GM19238 (cell line): ENCODE results near the gene ATP6V0E2.
"Not testable (repeated sequence)": the region's sequence is repeated elsewhere in the genome, so short reads cannot be mapped to it uniquely, and the experiment has no call there.

ENCODE experiments used
- DNase-seq: peaks from one replicate; pipeline ENCODE4 v3.0.0; 2011; ENCODE audit warnings: low spot score; ENCODE audit not compliant: insufficient read length

The ATP6V0E2 gene

GRCh38 chr7:149873074-149873969, at the start of gene ATP6V0E2:
Gene ATP6V0E2, plus strand, starts transcription at chr7:149873969. Its CDS starts 97 bp downstream, at chr7:149874066.
- DNase-seq: peak; percentile 99

DNA sequence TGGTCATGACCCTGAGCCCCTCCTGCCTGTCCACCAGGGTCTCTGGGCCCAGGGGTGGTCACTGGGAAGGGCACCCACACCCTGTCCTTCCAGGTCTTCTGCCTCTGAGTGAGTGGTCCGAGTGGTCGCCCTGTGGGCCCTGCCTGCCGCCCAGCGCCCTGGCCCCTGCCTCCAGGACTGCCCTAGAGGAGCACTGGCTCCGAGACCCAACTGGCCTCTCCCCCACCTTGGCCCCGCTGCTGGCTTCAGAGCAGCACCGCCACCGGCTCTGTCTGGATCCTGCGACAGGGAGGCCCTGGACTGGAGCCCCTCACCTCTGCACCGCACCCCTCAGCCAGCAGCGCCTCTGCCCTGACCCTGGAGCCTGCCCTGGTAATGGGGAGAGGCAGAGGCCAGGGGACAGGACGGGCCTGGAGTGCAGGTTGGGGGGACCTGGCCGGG, 49.4 kb upstream of the ATP6V0E2 start:
- DNase-seq: no peak

DNA sequence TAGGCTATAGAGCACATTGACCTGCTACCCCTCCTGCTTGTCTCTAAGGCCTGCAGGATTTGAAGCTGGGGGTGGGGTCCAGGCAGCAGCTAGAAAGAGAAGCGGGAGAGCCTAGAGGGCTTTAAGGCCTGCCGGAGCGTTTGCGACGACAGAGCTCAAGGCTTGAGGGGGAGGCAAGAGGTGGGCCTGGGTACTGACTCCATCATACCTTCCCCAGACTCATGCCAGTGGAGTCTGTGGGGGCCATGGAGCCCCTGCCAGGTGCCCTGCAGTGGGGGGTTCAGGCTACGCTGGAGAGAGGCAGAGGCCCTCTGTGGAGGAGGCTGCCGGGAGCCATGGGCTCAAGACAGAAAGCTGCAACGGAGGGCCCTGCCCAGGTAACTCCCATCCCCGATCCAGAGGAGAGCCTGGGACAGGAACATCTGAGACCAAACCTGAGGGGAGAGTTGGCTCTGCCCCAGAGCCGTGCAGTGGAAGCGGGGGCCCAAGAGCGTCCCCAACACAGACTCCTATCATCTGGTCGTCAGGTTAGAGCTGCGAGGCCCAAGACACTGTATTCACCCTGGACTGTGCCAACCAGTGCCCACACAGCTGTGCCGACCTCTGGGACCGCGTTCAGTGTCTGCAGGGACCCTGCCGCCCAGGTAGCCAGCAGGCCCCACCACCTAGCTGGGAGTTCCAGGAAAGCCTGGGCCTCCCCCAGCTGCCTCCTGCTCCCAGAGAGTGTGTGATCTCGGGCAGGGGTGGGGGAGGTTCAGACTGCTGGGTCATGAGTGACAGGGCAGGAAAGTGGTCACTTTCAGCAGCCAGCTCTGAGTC, 48.8 kb upstream of the ATP6V0E2 start:
- no peak for DNase-seq

GRCh38 chr7:149825567-149826343, 48.0 kb upstream of the ATP6V0E2 start:
- DNase-seq: no peak

DNA sequence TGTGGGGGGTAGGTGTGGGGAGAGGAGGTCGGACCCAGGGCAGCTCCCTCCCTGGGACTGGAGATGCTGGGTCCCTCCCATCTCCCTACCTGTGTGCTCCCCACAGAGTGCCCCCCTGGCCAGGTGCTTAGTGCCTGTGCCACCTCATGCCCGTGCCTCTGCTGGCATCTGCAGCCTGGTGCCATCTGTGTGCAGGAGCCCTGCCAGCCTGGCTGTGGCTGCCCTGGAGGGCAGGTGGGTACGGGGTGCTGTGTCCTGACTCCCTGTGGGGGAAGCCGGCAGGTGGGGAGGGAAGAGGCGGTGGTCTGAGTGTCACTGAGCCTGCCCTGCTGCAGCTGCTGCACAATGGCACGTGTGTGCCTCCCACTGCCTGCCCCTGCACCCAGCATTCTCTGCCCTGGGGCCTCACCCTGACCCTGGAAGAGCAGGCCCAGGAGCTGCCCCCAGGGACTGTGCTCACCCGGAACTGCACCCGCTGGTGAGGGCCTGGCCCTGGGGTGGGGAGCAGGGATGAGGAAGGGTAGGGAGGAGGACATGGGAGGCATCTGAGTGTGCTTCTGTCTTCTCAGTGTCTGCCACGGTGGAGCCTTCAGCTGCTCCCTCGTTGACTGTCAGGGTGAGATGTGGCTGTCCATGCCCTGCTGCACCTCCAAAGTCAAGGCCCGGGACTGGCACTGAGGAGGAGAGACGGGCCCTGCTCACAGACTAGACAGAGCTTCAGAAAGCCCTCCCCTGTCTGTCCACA, 47.3 kb upstream of the ATP6V0E2 start:
- DNase-seq: no peak

DNA sequence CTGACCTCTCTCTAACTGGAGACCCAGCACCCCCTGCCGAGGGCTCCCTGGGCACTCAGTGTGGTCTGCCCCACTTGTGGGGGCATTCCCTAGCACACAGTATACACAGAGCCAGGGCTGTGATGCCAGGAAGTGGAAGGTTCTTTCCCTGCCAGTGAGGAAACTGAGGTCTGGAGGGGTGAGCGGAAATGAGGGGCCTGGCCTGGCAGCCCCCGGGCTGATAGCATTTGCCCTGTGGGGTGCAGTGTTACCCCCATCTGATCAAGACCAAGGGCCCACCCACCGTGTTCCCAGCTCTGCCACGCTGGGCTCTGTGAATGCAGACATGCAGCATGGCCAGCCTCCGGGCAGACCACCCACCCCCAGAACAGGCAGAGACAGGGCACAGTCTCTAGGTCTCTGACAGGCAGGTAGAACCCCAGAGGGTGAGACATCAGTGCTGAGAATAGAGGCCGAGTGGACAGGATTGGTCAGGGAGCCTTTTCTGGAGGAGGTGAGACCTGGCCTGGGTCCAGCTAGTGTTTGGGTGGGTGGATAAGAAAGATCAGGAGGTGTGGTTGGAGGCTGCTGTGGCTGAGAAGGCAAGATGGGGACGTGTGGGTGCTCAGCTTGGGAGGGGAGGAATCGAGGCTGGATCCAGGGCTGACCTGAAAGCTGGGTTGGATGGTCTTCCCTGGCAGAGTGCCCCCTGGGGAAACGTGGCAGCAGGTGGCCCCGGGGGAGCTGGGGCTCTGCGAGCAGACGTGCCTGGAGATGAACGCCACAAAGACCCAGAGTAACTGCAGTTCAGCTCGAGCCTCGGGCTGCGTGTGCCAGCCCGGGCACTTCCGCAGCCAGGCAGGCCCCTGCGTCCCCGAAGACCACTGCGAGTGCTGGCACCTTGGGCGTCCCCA, 46.4 kb upstream of the ATP6V0E2 start:
- DNase-seq: no peak

- DNase-seq: no peak
Measured at GRCh38 chr7:149828357-149829309, 45.1 kb upstream of the ATP6V0E2 start.

GRCh38 chr7:149830527-149830926, 43.2 kb upstream of the ATP6V0E2 start:
- not testable (repeated sequence) for DNase-seq

DNA sequence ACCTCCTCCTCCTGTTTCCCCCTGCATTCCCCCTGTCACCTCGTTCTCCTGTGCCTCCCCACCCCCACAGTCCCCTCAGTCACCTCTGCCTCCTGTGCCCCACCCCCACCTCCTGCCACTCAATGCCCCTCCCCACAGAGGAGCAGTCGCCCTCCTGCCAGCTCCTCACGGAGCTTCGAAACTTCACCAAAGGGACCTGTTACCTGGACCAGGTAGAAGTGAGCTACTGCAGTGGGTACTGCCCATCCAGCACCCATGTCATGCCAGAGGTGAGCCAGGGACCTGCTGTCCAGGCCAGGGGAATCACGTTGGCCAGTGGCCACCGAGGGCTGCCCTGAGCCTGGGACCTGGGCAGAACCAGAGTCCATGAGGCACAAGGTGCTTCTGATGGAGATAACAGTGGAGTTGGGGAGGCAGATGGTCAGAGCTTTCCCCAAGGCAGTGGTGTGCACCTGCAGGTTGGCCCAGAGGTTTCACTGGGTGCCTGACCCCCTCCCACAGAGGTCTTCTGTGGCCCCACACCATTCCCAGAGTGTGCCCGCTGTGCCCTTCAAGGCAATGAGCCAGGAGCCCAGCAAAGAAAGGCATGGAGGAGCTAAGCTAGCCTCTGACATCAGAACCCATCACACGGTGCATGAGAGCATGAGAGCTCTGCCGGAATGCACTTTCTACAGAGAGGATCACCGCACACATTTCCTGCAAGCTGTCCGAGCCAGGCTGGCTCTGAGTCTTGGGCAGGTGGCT, 42.6 kb upstream of the ATP6V0E2 start:
- DNase-seq: no peak

GRCh38 chr7:149831741-149832219, 42.0 kb upstream of the ATP6V0E2 start:
- no peak for DNase-seq

- DNase-seq: no peak
Measured at GRCh38 chr7:149832332-149833041, 41.3 kb upstream of the ATP6V0E2 start.

- DNase-seq: no peak
Measured at GRCh38 chr7:149833495-149834130, 40.2 kb upstream of the ATP6V0E2 start.

GRCh38 chr7:149834601-149835000, 39.2 kb upstream of the ATP6V0E2 start:
- no peak for DNase-seq

DNA sequence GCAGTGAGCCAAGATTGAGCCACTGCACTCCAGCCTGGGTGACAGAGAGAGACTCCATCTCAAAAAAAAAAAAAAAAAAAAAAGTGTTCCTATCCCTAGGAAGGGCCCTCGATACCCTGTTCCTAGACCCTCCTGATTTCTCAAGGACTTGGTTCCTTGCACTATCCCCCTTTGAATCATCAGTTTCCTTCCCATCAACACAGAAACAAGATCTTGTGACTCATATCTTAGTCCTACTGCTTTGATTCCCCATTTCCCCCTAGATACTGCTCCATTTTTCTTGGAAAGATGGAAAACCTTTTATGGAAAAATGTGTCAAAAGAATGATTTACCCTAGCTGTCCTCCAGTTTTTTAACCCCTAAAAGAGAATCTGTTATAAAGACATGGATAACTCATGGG, 37.3 kb upstream of the ATP6V0E2 start:
- DNase-seq: no peak

DNA sequence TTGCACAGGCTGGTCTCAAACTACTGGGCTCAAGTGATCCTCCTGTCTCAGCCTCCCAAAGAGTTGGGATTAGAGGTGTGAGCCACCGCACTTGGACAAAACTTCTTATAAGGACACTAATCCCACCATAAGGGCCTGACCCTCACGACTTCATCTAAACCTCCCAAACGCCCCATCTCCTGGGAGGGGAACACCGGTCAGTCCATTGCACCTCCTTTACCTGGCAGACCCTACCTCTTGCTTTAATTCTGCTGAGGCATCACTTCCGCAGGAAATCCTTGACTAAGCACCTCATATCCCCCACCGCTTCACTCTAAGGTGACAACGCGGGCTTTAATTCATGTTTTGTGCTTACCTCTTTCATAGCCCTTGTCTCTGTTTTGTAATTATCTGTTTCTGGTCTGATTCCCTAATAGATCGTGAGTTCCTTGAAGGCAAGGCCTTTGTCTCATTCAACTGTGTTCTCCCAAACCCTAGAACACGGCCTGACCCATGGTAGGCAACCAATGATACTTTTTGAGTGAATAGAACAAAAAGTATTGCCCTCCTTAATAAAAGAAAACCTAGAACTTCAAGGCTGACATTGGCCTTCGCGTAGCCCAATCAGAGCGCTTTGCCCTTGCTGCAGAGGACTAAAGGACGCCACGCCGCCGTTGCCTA, 36.1 kb upstream of the ATP6V0E2 start:
- DNase-seq: no peak
